ENCODE results near the gene KCNT1. TPM values are rescaled to one million over a fixed set of nuclear protein-coding genes. Genes with fewer than 3 reads are reported as not detected.

KCNT1 gene
- total and polyA plus RNA-seq, 2 donors (not counting 3 experiments of a cell fraction or from before 2014, with no cell fraction given) = not detected

- Histone ChIP-seq H4K20me1 (replicated peaks; ENCODE audit: control insufficient read depth, extremely low read depth, insufficient read depth, low read length) (no peaks in the 10 kb centered on the region), H3K27ac (ENCODE audit: insufficient read depth, low read depth, low read length) (no peak overlapping the region), H3K79me2 (ENCODE audit: control insufficient read depth, insufficient read depth, low read length) (no peaks in the 10 kb centered on the region), H3K9me1 (replicated peaks; ENCODE audit: control insufficient read depth, extremely low read depth, insufficient read depth, low read length) (no peaks in the 10 kb centered on the region), H3K4me2 (ENCODE audit: insufficient read depth, low read length) (no peak overlapping the region), H3K9ac (replicated peaks; ENCODE audit: extremely low read depth, insufficient read depth, low read length) (no peak overlapping the region), H3K36me3 (ENCODE audit: control insufficient read depth in 2 of 2, extremely low read depth in 1 of 2, insufficient read depth in 2 of 2, low read length in 2 of 2) (no peaks in the 10 kb centered on the region), H3K9me3 (replicated peaks; ENCODE audit: control insufficient read depth, insufficient read depth, low read length) (no peaks in the 10 kb centered on the region), H2AFZ (ENCODE audit: low read depth, low read length) (no peak overlapping the region), H3K27me3 (ENCODE audit: control insufficient read depth in 2 of 2, insufficient read depth in 2 of 2, low read length in 2 of 2) (no peaks in the 10 kb centered on the region), H3K4me1 (ENCODE audit: control insufficient read depth, extremely low read depth, insufficient read depth, low read length) (no peaks in the 10 kb centered on the region), H3K4me3 (replicated peaks in 1 of 3; ENCODE audit: insufficient read depth in 1 of 3, low read depth in 1 of 3, low read length in 3 of 3) (no peak overlapping the region)
- ChIA-PET CTCF (no interaction called here), POLR2A (no interaction called here)
- no TSS peak for BruUV-seq (replicated peaks)
- dilution Hi-C loops (cut with MboI; ENCODE audit: extremely low pct_ligation_motif_present, low sequenced_read_pairs) = no loop called here
- FAIRE-seq (no peak), DNase-seq (ENCODE audit: low read depth, low spot score) (no peak)
- no peak for TF ChIP-seq POLR2AphosphoS5 (IDR thresholded peaks at IDR 0.05; ENCODE audit: insufficient read depth, low read depth, low read length)
- TF ChIP-seq EZH2 (IDR thresholded peaks at IDR 0.05; ENCODE audit: borderline replicate concordance, low read depth, low read length, severe bottlenecking) = no peak
- TF ChIP-seq MYC (IDR thresholded peaks at IDR 0.05; ENCODE audit: low read depth, low read length) = no peak
- no peak for TF ChIP-seq GATA2 (IDR thresholded peaks at IDR 0.05; ENCODE audit: insufficient read depth, insufficient read length, low read depth, low read length)
- TF ChIP-seq, protein P1, sequence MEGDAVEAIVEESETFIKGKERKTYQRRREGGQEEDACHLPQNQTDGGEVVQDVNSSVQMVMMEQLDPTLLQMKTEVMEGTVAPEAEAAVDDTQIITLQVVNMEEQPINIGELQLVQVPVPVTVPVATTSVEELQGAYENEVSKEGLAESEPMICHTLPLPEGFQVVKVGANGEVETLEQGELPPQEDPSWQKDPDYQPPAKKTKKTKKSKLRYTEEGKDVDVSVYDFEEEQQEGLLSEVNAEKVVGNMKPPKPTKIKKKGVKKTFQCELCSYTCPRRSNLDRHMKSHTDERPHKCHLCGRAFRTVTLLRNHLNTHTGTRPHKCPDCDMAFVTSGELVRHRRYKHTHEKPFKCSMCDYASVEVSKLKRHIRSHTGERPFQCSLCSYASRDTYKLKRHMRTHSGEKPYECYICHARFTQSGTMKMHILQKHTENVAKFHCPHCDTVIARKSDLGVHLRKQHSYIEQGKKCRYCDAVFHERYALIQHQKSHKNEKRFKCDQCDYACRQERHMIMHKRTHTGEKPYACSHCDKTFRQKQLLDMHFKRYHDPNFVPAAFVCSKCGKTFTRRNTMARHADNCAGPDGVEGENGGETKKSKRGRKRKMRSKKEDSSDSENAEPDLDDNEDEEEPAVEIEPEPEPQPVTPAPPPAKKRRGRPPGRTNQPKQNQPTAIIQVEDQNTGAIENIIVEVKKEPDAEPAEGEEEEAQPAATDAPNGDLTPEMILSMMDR (IDR thresholded peaks at IDR 0.05; ENCODE audit: extremely low read depth in 1 of 2, insufficient read depth in 1 of 2, low read depth in 1 of 2, low read length in 2 of 2) = no peak
- TF ChIP-seq JUN (IDR thresholded peaks at IDR 0.05; ENCODE audit: borderline replicate concordance, insufficient read depth, insufficient read length, low read depth) = no peak
- no peak for TF ChIP-seq FOS (IDR thresholded peaks at IDR 0.05; ENCODE audit: borderline replicate concordance, insufficient read depth, low read length)
- TF ChIP-seq, protein P2, sequence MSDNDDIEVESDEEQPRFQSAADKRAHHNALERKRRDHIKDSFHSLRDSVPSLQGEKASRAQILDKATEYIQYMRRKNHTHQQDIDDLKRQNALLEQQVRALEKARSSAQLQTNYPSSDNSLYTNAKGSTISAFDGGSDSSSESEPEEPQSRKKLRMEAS (IDR thresholded peaks at IDR 0.05; ENCODE audit: insufficient read depth, insufficient read length) = no peak
- no peak for TF ChIP-seq POLR2A (IDR thresholded peaks at IDR 0.05; ENCODE audit: low read depth, low read length)
- intact Hi-C loops (cut with micrococcal nuclease) = no loop called here
These were observed 73.9 kb downstream of the KCNT1 start for GRCh38 chr9:135775911-135776310.
